A204.1 (cell line): ENCODE data around the gene PAPLN.
"Not testable (repeated sequence)": the region's sequence is repeated elsewhere in the genome, so short reads cannot be mapped to it uniquely, and the experiment has no call there.

Source experiments
- FAIRE-seq: peaks from 2 replicates; lab custom pipeline; 2012; peaks lifted over from hg19 to GRCh38; lab: Jason Lieb, UNC

PAPLN gene

DNA sequence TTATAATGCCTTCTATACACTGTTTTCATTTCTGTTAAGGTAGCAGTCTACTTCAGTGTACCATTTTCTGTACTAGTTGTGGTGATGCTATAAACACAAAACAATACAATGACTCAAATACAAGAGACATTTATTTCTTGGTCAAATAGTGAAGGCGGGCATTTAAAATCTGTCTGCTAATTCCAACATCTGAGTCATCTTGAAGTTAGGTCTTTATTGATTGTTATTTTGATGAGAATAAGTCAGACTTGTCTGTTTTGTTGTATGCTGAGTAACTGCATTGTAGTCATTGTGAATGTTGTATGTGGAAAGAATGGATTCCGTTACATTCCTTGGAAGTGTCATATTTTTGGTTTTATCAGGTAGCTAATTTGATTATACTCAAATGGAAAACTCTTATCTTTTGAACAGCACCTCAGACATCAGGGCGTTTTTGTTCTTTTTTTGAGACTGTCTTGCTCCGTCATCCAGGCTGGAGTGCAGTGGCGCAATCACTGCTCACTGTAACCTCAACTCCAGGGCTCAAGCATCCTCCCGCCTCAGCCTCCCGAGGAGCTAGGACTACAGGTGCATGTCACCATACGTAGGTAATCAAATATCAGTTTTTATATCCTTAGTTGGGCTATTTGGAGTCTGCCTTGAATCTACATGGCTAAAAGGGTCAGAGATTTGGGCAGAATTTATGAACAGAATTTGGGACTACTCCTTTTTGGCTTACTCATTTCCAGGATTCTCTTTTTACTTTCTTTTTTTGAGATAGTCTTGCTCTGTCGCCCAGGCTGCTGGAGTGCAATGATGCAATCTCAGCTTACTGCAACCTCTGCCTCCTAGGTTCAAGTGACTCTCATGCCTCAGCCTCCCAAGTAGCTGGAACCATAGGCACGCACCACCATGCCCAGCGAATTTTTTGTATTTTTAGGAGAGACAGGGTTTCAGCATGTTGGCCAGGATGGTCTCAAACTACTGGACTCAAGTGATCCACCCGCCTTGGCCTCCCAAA is 56.8 kb downstream of the PAPLN start:
- no peak for FAIRE-seq

DNA sequence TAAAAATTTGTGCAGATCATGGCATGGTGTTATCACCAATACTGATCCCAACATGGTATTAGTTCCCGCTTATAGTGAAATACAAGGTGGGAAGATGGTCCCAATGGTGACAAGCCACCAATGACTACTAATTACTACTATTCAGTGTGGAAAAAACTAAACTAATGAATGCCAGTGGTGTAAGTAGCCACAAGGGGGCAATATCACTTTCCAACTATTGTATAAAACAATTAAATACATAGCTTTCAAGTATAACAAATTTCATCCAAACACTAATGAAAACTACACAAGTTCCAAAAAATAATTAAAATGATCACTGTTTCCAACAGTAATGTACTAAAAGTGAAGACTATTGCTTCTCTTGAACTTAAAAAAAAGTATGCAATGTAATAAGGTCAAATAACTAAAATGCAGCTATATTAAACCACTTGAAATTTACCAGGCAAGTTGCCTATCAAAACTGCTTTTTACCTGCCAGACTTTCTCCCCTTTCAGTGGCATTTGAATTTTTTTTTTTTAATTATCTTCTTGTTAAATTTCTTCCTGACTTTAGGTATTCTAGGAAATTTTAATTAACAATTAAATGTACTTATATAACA is 58.0 kb downstream of the PAPLN start:
- peak; percentile 85 for FAIRE-seq

DNA sequence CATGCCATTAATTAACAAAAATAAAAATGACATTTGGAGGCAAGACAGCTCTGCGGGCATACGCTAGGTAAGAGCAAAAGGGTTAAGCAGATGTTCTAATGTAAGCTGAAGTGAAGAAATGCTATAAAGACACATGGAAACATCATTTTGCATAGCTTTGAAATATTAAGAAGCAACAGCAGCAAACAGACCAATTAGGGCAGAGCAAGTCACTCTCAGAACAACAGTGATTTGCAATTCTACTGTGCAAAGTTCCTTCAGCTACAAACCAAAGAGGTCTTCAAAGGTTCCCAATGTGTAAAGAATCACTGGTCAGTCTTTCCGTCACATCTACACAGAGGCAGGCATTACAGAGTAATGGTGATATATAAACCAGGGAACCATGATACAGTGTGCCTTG is 68.2 kb downstream of the PAPLN start:
- FAIRE-seq, result no peak

DNA sequence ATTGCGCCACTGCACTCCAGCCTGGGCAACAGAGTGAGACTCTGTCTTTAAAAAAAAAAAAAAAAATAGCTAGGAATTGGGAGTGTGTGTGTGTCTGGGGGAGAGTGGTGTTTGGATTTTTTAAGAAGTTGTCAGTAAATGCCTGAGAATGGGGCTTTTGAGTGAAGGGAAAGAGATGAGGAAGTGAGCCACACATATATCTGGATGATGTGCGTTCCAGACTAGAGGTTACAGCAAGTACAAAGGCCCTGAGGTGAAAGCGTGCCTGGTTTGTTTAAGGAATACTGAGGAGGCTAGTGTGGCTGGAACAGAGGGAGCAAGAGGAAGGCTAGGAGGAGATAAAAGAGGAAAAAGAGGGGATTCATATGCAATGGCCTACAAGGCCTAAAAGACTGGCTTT is 70.0 kb downstream of the PAPLN start:
- FAIRE-seq, result no peak

DNA sequence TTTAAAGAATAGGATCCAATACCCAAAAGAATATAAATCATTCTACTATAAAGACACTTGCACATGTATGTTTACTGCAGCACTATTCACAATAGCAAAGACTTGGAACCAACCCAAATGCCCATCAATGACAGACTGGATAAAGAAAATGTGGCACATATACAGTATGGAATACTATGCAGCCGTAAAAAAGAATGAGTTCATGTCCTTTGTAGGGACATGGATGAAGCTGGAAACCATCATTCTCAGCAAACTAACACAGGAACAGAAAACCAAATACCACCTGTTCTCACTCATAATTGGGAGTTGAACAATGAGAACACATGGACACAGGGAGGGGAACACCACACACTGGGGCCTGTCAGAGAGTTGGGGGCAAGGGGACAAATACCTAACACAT is 71.9 kb downstream of the PAPLN start:
- not testable (repeated sequence) for FAIRE-seq

DNA sequence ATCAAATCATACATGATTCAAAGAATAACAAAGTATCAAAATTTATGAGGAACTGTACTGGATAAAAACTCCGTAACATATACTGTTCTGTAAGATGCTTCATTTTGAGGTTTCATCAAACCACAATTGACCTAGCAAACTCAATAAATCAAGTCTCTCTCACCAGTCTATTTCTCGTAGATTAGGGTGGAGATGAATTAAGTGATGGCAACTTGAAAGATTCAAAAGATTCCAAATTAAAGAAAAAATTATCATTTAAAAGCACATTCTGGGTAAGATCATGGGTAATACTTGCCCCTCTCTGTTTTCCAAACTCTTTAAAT is 74.4 kb downstream of the PAPLN start:
- FAIRE-seq, result no peak

DNA sequence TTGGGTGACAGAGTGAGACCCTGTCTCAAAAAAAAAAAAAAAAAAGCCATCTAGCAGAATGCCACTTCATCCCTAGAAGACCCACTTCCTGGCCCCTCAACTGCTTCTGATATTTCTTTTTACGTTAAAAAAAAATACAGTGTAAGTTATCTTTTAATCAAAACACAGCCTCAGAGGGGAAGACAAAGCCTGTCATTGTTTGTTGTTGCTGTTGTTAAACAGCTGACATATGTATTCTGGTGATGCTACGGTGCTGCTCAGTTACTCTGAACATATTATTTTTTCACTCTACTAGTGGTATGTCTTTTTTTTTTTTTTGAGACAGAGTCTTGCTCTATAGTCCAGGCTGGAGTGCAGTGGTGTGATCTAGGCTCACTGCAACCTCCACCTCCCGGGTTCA is 75.4 kb downstream of the PAPLN start:
- no peak for FAIRE-seq

DNA sequence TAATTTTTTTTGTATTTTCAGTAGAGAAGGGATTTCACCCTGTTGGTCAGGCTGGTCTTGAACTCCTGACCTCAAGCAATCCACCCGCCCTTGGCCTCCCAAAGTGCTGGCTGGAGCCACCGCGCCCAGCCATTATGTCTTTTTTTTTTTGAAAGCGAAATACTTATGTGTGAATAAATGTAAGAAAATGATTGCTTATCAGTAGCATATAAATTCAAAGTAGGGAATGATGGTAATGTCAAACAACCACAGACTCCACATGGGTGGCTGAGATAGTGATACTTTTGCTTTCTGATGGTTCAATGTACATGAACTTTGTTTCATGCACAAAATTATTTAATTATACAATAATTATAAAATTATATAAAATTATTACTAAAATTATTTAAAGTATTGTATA is 75.8 kb downstream of the PAPLN start:
- no peak for FAIRE-seq

DNA sequence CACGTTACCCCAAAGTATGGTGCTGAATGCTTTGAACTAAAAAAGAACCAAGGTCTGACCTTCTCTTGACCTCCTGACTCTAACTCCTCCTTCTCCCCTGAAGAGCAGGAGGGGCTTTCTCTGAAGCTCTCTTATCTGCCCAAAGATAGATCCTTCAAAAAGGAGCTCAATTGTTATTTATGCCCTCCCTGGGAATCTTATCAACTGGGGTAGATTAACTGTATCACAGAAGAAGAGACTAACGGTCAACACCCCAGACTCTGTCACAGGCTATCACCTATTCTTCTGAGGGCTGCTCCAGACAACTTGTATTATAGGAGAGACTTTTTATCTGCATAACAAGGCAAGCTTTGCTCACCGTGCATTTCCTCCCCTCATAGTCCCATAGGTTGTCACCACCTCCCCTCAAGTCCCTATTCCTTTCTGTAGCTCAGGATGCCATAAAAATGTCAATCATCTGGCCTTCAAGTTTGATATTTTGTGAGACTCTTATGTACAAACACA is 86.6 kb downstream of the PAPLN start:
- no peak for FAIRE-seq
